ENCODE results near the gene YRDC. TPM values are rescaled to one million over a fixed set of nuclear protein-coding genes. Genes with fewer than 3 reads are reported as not detected.

YRDC gene, protein sequence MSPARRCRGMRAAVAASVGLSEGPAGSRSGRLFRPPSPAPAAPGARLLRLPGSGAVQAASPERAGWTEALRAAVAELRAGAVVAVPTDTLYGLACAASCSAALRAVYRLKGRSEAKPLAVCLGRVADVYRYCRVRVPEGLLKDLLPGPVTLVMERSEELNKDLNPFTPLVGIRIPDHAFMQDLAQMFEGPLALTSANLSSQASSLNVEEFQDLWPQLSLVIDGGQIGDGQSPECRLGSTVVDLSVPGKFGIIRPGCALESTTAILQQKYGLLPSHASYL
- total RNA-seq (2014; rRNA removed; shearing (Covaris generic)) (31.8 and 46.0 TPM in 2 replicates), polyA plus RNA-seq (2016; fragmentation: Nextera tagmentation; extraction: Ambion mirVana) (18.4 and 20.2 TPM in 2 replicates)
- long read RNA-seq, transcript YRDC-201 (5 exons, 1,826 nt), result major isoform, 21 of 22 reads
- long read RNA-seq, partial matches to known transcripts, result 0 of 22 reads
- long read RNA-seq, other reads (novel, unspliced or antisense), result 1 of 22 reads

DNA sequence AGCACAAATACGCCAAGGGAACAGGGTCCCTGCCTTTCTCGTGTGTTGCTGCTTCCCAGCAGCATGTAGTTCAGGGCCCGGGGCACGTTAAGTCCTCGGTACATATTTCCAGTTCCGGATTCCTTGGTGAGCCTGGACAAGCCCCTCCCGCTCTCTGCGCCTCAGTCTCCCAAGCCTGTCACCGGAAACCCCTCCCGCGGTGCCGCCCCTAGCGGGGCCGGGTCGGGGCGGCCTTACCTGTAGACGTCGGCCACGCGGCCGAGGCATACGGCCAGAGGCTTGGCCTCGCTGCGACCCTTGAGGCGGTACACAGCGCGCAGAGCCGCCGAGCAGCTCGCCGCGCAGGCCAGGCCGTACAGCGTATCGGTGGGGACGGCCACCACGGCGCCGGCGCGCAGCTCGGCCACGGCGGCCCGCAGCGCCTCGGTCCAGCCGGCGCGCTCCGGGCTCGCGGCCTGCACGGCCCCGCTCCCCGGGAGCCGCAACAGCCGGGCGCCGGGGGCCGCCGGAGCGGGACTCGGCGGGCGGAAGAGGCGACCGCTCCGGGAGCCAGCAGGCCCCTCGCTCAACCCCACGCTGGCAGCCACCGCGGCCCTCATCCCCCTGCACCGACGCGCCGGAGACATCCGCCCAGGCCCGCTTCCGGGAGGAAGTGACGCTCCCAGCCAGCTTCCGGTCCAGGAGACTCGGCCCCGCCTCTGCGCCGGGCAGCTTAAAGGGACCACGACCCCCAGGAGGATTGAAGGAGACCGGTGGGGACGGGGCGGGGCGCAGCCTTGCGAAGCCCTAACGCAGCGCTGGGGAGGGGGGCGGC lies at the start of gene YRDC, which contains the start of gene C1orf122:
Gene YRDC (minus strand): TSS at position 654 of the 814 bp plus-strand sequence. CDS start 28 bp downstream, at position 626.
Gene C1orf122 (plus strand): TSS at position 236 of the 814 bp plus-strand sequence. CDS start 615 bp downstream, outside the sequence.
- Histone ChIP-seq H3F3A (replicated peaks; ENCODE audit: low read depth) (peaks cover 23% of the 10 kb centered on the region), H3K27me3 (ENCODE audit: insufficient read depth) (no peaks in the 10 kb centered on the region), H2AFZ (no peak within 1 kb of the TSS), H3K27ac (ENCODE audit: low read depth) (peak within 1 kb of the TSS; percentile 63), H3K9me2 (ENCODE audit: insufficient read depth) (no peaks in the 10 kb centered on the region), H3K79me2 (replicated peaks; ENCODE audit: insufficient read depth) (peaks cover 42% of the 10 kb centered on the region), H4K20me1 (replicated peaks; ENCODE audit: insufficient read depth) (peaks cover 44% of the 10 kb centered on the region), H3K36me3 (ENCODE audit: insufficient read depth) (peaks cover 42% of the 10 kb centered on the region), H3K4me1 (ENCODE audit: insufficient read depth) (peaks cover 13% of the 10 kb centered on the region), H3K4me2 (peak within 1 kb of the TSS; percentile 99), H3K4me3 (peak within 1 kb of the TSS; percentile 100)
- Mint-ChIP-seq H3K27ac (peak within 1 kb of the TSS; percentile 89), H3K4me1 (peaks cover 20% of the 10 kb centered on the region), H3K36me3 (ENCODE audit: low read depth) (peaks cover 58% of the 10 kb centered on the region), H3K4me3 (peak within 1 kb of the TSS; percentile 90), H3K27me3 (ENCODE audit: insufficient read depth, low read depth, poor library complexity) (peaks cover 3% of the 10 kb centered on the region), H3K9me3 (no peaks in the 10 kb centered on the region)
- peak; percentile 98 for DNase-seq (ENCODE audit: low spot score)
- TF ChIP-seq CREB1 (CRISPR knock-in tag; IDR thresholded peaks at IDR 0.05; ENCODE audit: low read depth) (peak; percentile 90), EZH2 (IDR thresholded peaks at IDR 0.05; ENCODE audit: low read depth, unreplicated experiment) (no peak), NANOG (IDR thresholded peaks at IDR 0.05; ENCODE audit: borderline replicate concordance) (no peak), POLR2AphosphoS5 (IDR thresholded peaks at IDR 0.05; ENCODE audit: low read depth) (peak; percentile 86)
- TF ChIP-seq, protein P1, sequence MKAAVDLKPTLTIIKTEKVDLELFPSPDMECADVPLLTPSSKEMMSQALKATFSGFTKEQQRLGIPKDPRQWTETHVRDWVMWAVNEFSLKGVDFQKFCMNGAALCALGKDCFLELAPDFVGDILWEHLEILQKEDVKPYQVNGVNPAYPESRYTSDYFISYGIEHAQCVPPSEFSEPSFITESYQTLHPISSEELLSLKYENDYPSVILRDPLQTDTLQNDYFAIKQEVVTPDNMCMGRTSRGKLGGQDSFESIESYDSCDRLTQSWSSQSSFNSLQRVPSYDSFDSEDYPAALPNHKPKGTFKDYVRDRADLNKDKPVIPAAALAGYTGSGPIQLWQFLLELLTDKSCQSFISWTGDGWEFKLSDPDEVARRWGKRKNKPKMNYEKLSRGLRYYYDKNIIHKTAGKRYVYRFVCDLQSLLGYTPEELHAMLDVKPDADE (IDR thresholded peaks at IDR 0.05), result peak; percentile 71; the same call in 1 of the 2 replicates
- peak; percentile 87 for ATAC-seq

DNA sequence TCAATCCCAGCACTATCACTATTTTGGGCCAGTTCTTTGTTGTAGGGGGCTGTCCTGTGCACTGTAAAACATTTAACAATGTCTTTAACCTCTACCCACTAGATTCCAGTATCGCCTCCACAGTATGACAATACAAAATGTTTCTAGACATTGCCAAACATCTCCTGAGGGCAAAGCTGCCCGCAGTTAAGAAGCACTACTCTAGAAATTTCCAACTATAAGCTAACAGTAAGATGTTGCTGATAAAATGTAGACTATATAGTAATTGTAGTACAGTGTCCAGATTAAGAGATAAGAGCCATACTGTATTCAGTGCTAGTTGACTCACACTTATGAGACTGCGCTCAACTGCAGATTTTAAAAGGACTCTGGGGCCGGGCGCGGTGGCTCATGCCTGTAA lies 46.4 kb upstream of the YRDC start:
- H3K36me3 ChIP-seq (ENCODE audit: insufficient read depth), result peaks cover 12% of the 10 kb centered on the region
- no peak overlapping the region for H3K4me3 Mint-ChIP-seq
- H3K9me3 Mint-ChIP-seq, result no peaks in the 10 kb centered on the region
- 0 out of 3 replicates have a peak, but pooled peaks cover 4% of the 10 kb centered on the region for H3K4me1 Mint-ChIP-seq
- peaks cover 78% of the 10 kb centered on the region for H3K79me2 ChIP-seq (replicated peaks; ENCODE audit: insufficient read depth)
- no peaks in the 10 kb centered on the region for H3K27me3 ChIP-seq (ENCODE audit: insufficient read depth)
- no peak overlapping the region for H3K4me2 ChIP-seq
- peaks cover 19% of the 10 kb centered on the region; the same call in 2 of the 3 replicates for H3K36me3 Mint-ChIP-seq (ENCODE audit: low read depth)
- no peak overlapping the region for H3K27ac ChIP-seq (ENCODE audit: low read depth)
- H3K4me1 ChIP-seq (ENCODE audit: insufficient read depth), result peaks cover 5% of the 10 kb centered on the region; the same call in 1 of the 2 replicates
- no peak overlapping the region for H3K4me3 ChIP-seq
- H3K27ac Mint-ChIP-seq, result no peak overlapping the region
- peaks cover 40% of the 10 kb centered on the region for H4K20me1 ChIP-seq (replicated peaks; ENCODE audit: insufficient read depth)
- DNase-seq (ENCODE audit: low spot score), result no peak
- H3F3A ChIP-seq (replicated peaks; ENCODE audit: low read depth), result no peaks in the 10 kb centered on the region
- no peaks in the 10 kb centered on the region for H3K27me3 Mint-ChIP-seq (ENCODE audit: insufficient read depth, low read depth, poor library complexity)
- no peak for ATAC-seq
- H3K9me2 ChIP-seq (ENCODE audit: insufficient read depth), result no peaks in the 10 kb centered on the region
- H2AFZ ChIP-seq, result no peak overlapping the region
- TF ChIP-seq, protein P1 (IDR thresholded peaks at IDR 0.05), result no peak
- TF ChIP-seq, protein P2, sequence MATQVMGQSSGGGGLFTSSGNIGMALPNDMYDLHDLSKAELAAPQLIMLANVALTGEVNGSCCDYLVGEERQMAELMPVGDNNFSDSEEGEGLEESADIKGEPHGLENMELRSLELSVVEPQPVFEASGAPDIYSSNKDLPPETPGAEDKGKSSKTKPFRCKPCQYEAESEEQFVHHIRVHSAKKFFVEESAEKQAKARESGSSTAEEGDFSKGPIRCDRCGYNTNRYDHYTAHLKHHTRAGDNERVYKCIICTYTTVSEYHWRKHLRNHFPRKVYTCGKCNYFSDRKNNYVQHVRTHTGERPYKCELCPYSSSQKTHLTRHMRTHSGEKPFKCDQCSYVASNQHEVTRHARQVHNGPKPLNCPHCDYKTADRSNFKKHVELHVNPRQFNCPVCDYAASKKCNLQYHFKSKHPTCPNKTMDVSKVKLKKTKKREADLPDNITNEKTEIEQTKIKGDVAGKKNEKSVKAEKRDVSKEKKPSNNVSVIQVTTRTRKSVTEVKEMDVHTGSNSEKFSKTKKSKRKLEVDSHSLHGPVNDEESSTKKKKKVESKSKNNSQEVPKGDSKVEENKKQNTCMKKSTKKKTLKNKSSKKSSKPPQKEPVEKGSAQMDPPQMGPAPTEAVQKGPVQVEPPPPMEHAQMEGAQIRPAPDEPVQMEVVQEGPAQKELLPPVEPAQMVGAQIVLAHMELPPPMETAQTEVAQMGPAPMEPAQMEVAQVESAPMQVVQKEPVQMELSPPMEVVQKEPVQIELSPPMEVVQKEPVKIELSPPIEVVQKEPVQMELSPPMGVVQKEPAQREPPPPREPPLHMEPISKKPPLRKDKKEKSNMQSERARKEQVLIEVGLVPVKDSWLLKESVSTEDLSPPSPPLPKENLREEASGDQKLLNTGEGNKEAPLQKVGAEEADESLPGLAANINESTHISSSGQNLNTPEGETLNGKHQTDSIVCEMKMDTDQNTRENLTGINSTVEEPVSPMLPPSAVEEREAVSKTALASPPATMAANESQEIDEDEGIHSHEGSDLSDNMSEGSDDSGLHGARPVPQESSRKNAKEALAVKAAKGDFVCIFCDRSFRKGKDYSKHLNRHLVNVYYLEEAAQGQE (IDR thresholded peaks at IDR 0.05; ENCODE audit: unreplicated experiment), result no peak
- TF ChIP-seq STAT1 (IDR thresholded peaks at IDR 0.05; ENCODE audit: unreplicated experiment) (no peak), EZH2phosphoT487 (IDR thresholded peaks at IDR 0.05; ENCODE audit: unreplicated experiment) (no peak), JUNB (IDR thresholded peaks at IDR 0.05; ENCODE audit: unreplicated experiment) (no peak), CREB1 (CRISPR knock-in tag; IDR thresholded peaks at IDR 0.05; ENCODE audit: low read depth) (no peak), ZNF331 (CRISPR knock-in tag; IDR thresholded peaks at IDR 0.05; ENCODE audit: low read depth) (no peak)
